ENCODE results near the gene RAD51B.
"Not testable (repeated sequence)": the region's sequence is repeated elsewhere in the genome, so short reads cannot be mapped to it uniquely, and the experiment has no call there.

RAD51B gene

DNA sequence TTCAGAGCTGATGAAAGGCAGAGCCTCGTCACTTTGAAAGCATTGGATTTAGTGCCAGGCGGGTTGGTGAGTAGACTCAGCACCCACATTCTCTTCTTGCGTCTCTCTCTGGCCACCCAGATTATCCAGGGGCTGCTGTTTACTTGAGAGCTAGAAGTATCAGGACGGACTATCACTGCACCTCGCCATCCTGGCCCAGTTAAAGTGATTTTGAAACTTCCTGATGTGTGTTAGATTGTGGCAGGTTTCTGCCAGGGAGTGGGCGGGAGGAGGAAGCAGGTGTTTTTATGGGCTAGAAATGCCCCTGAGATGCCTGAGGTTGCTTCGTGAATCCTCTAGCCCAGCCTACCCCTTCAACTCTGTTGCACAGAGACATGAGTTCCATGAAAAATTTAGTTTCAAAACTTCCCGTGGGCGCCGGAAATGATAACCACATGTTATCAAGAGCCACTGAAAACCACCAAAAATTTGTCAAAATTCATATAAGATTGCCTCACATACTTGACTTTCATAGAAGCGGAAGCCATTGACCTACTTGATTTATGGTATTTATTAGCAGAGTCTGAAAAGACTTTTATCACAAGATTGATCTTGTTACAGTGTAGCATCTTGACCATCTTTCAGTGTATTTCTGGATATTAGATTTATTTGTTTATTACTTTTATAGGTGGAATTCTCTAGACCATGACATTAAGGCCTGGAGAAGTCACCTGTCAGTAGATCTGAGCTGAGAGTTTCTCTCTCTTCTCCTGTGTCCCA, 466.0 kb downstream of the RAD51B start:
- DNase-seq = no peak

DNA sequence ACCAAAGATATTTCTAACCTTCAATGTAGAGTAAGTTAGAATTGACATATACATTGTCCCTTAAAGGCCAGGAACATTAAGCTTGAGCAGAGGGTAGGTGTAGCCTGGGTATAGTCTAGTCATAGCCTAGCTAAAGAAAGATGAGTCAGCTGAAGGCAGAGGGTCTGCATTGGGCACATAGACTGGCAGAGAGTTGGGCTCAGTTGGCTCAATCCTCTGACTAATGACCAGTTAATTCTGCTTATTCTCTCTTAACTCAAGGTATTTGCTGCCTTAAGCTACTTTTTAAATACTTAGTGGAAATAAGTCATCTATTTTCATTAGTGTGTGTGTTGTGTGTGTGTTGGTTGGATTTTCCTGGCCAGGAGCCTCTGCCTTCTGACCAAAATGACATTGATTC, 467.1 kb downstream of the RAD51B start:
- DNase-seq = no peak

DNA sequence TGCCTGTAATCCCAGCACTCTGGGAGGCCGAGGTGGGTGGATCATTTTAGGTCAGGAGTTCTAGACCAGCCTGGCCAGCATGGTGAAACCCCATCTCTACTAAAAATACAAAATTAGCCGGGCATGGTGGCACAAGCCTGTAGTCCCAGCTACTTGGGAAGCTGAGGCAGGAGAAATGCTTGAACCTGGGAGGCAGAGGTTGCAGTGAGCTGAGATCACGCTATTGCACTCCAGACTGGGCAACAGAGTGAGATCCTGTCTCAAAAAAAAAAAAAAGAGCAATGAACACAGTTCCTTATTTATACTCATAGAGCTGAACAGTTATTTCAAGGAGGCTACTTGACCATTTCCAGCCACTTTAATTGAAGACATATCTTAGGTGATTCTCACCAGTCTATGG, 469.9 kb downstream of the RAD51B start:
- not testable (repeated sequence) for DNase-seq

DNA sequence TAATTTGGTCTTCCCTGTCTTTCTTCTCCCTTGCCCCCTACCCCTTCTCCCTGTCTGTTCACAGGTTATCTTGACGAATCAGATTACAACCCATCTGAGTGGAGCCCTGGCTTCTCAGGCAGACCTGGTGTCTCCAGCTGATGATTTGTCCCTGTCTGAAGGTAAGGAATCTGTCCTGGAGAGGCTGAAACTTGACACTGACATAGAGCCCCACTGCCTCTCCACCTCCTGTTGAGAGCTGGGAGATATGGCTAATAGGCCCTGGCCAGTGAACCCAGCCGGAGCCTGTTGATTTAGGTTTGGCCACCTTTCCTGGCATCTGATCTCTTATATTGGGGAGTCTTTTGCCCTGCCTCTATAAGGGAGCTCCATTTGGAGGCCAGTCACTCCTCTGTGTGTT, 472.2 kb downstream of the RAD51B start:
- no peak for DNase-seq

DNA sequence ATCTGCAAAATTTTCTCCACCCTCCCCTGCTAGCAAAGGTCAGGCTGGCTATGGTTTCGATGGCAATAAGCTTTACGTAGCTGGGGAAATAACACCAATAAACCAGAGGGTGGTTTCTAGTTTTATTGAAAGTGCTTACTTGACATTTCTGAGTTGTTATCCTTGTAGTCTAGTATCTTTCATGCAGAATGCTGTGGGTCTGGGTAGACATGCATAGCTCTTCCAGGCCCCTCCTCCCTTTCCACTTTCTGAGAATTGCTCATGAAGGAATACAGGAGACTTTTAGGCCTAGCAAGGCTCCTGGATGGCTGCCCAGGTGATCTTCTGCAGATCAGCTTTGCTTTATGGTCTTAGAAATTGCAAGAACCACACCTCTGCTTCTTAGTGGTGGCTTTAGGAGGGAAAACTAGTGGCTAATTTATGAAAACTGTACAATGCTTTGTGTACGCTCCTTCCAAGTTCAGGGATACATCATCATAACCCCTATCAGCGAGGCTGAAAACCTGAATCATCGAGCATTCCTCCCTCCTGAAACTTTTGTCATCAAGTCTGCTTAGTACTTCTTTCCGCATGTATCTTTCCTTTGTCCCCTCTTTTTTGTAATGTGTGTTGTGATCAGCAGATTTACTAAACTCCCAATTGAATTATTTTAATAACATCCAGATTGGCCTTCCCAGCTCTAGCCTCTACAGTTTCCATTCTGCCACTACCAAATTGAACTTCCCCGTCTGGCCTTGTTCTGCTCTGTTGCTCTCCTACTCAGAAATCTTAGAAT, 473.0 kb downstream of the RAD51B start:
- DNase-seq = no peak

DNA sequence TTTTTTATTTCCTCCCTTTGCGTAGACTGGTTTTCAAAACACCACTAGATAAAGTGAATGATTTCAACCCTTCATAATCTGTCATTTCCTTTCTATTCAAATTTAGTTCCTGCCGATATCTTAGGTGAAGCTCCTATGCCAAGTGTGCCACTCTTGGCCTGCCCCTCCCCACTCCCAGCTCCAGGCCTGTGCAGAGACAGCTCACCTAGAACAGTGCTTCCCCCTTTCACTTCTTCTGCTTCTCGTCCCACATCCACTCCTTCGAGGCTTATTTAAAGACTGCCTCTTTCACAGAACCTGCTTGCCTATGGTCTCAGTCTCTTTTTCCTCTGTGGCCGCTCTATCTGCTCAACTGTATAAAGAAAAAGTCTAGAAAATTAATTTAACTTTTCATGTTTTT, 473.8 kb downstream of the RAD51B start:
- no peak for DNase-seq

DNA sequence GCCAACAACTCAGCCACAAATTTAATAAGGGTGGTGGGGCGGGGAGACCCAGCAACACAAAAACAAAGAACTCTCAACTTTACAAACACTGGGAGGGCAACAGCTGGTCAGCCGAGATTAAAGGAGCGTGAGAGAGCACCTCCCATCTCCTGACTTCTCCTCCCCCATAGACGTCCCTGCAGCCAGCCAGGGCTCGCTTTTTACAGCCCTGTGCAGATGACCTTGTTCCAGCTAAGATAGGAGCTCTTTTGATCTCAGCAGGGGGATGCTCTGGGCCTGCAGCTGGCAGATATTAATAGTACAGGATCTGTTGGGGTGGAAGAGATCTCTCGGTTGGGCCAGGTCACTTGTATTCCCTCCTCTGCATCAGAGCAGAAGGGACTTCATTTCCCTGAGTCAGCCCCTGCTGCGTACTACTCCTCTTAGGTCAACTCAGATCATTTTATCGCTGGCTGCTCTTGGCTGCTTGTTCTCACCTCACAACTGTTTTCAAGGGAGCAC, 475.8 kb downstream of the RAD51B start:
- DNase-seq = no peak

DNA sequence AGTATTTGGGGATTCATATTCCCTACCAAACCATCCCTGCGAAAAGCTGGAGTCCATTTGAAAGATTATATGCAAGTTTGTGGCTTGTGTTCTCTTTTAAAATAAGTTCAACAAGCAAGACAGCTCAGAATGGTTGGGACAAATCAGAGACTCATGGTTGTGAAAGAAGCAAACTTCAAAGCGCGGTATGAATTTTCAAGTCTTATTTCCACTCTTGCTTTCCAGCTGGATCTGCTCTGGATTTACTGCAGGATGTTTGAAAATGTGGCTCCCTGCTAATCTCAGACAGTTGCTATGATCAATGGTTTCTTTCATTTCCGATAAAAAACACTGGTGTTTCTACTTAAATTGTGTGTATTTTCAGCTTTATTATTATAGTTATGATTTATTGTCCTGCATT, 477.5 kb downstream of the RAD51B start:
- DNase-seq = no peak

DNA sequence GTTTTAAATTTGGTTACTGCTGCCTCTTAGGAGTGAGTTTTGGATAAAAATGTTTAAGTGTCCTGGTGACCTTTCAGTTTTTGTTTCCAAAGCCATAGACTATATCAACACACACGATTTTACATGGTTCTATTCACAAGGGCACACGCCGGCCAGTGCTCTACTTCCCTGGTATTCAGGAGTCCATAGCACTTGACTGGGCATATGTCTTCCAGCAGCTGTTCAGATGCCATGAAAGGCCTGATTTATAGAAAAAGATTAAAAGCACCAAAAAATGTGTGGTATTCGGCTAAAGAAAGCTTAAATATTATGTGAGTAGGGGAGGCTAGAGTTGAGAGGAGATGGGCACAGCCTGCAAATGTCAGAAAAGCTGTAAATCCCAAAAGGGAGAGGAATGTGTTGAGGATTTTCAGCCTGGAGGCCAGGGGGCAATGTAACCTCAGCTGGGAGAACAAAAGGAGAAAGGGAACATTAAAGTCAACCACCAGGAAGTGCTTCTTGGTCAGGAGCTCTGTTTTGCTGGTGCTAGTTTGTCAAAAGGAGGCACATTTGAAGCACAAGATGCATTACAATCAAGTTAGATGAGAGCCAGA, 478.4 kb downstream of the RAD51B start:
- no peak for DNase-seq

DNA sequence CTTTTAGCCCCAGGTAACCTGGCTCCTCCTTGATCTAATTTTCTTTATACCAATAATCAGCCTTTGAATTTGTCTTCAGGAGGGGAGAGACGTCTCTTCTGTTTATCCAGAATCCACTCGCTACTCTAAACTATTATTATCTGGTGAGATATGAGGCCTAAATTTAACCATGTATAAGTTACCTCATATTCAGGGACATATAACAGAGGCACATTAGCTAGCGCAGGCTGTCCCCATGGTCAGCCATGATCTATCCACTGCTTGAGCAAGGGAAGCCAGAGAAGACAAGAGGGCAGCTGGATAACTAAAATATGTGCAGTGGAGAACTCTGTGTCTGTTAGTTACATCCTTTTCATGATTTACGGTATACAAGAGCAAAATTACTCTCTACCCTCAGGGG, 481.0 kb downstream of the RAD51B start:
- DNase-seq = no peak

DNA sequence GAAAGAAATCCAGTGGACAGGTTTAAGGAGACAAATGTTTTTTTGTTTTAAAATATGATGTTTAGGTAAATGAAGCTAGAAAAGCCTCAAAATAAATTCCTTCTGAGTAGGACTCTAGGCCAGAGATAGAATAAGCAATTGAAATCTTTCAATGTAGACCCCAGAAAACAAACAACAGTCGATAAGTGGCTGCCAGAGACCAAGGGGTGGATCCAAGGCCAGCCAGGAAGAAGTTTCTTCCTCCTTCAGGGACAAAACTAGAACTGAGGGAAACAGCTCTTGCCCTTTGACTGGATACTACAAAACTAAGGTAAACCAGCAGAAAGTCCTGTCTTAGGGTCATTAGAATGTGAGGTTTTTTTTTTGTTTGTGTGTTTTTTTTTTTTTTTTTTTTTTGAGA, 481.6 kb downstream of the RAD51B start:
- no peak for DNase-seq

DNA sequence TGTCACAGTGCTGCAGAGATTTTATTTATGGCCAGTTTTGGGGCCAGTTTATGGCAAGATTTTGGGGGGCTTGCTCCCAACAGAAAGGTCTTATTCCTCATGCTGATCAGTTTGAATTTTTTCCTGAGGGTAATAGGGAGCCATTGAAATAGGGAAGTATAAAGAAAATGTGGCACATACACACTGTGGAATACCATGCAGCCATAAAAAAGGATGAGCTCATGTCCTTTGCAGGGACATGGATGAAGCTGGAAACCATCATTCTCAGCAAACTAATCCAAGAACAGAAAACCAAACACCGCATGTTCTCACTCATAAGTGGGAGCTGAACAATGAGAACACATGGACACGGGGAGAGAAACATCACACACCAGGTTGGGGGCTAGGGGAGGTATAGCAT, 483.4 kb downstream of the RAD51B start:
- DNase-seq = not testable (repeated sequence)

DNA sequence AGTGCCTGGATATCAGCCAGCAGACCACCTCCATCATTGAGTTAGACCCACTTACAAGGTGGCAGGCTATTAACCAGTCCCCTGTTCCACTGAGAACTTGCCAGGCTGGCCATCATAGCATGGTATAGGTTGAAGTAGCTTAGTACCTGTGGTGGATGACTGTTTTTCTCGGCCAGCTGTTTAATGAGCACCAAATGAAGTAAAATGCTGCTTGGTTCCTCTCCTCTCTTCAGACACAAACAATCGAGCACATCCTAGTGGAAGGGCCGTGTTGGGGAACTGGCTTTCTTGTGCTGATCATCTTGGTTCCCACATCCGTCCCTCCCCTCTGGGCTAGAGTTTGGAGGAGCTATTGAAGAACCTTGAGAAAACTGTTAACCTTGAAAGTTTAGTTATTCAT, 486.2 kb downstream of the RAD51B start:
- DNase-seq = no peak

DNA sequence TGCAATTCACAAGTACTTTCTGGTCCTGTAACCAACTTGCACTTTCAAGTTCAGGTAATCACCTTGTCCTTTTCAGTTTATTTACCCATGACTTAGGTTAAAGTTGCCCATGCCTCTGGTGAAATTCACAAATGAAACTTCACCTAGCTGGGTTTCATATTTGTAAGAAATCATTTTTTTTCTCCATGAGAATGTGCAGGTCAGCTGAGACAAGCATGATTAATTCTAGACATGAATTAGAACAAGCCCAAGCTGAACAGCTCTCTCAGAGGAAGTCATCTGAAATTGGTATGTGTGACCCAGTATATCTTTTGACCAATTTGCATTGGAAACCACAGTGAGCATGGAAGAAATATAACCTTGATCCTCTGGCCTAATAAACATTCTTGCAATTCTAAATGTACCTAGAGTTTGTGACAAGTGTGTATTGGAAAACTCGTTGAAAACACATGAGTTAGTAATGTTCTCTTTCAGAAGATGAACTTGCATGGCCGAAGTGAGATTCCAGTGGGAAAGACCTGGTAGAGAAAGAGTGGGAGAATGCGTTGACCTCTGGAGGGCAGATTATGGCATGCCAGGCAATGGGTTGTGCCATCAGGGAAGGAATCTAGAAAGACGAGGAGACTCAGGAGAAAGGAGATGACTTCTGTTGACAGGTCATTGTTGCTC, 486.8 kb downstream of the RAD51B start:
- no peak for DNase-seq

DNA sequence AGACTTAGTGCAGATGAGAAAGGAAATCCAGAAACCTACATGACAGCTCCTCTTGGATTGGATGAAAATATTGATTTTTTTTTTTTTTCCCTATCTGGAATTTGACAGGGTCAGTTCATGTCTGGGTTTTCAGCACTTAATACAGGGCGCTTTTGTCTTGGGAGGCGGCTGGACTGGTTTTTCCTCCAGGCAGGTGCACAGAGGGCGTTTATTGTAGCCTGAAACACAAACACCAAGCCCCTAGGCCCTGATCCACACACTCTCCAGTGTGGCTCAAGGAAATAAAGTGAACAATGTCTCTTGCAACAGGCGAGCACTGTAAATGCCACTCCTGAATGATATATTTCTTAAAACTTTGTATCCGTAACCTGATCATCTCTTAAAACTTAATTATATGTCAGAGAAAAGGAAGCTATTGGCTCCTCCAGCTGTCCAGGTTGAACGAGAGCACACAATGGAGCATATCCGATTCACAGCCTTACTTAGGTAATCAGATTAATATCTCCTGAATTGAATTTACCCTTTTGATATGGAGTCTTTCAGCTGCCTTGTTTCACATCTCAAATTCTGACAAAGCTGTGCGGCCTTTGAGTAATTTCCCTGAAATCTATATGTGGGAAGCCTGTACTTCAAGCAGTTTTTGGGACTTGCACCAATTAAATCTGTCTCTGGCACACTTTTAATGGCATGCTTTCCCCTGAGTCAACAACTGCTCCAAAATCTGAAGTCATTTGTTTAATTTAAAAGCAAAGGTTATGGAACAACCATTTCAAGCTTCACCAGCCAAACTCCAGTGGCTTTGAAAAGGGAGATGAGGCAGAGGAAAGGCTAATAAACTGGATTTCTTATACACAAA, 487.6 kb downstream of the RAD51B start:
- no peak for DNase-seq

DNA sequence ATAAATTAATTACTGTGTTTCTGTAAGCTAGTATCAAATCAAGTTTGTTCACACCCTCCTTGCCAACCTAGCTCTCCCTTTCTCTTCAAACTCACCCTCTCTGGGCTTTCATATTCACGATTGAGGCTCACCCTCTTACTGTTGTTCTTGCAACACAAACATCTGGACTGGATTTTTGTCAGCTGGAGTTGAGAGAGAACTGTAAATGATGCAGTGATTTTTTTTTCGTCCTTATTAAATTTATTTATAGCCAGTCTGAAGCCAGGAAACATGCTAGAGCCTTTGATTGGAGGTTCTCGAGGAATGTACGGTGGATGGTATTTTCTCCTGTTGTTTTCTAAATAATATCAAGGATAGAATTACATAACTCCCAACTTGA, 488.2 kb downstream of the RAD51B start:
- DNase-seq = no peak

DNA sequence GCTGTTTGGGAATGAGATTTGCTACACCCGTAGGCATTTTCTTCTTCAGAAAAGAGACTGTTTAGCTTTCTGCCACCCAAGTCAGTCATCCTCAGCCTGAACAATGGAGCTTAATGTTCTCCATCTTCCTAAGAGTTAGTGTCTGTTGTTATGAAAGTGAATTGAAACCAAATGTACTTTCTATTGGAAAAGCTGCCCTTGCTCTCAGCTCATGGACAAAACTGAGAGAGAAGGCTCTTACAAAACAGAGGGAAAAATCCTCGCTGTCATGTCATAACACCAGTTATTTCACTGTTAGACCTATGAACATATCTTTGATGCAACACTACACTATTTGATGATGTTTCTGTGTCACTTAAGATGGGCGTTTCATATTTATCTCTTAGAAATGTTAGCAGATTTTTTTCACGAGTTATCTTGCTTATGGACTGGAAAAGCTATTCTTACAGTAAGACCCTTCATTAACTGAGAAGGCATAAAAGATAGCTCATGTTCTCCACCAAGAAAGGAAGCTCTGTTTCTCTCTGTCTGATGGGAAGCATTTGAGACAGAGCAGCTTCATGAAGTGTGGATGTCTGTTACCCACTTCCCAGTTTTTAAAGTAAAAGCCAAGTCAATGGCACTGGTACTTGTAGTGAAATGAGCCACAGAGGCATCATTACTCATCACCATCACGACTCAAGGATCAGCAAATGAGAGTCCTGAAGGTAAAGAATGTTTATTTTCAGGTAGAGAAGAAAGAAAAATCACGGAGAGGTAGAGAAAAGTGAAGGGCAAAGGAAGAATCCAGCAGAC, 489.3 kb downstream of the RAD51B start:
- no peak for DNase-seq

DNA sequence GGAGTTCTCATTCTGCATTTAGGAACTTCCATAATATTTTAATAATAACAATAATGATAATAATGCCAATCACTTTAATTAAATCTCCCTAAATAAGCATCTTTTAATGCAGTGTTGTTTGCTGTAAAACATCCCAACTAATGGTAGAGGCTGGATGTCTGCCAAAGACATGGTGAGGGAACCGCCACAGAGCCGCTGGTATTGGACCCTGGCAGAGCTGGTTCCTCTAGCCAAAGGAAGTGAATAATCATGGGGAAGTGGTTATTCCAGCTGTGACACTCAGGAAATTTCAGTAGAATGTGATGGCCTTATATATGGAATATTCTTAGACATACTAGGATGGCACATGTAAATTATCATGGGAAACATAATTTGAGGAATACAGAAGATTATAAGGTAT, 490.0 kb downstream of the RAD51B start:
- no peak for DNase-seq

DNA sequence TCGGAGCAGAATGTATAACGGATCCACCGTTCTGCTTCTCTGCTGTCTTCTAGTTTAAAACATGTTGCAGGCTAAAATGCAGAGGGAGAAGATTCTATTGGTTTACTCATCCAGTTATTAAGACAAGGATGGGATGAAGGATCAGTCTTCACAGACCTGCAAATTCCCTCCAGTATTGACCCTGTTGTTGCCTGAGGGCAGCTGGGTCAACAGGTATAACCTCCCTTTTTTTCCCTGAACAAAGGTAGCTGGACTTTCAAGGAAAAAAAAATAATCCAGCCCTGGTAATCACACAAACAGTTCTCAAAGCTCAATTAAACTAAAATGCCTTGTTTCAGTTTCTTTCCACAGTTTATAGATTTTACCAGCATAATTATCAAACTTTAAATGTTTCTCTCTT, 492.7 kb downstream of the RAD51B start:
- DNase-seq = no peak

DNA sequence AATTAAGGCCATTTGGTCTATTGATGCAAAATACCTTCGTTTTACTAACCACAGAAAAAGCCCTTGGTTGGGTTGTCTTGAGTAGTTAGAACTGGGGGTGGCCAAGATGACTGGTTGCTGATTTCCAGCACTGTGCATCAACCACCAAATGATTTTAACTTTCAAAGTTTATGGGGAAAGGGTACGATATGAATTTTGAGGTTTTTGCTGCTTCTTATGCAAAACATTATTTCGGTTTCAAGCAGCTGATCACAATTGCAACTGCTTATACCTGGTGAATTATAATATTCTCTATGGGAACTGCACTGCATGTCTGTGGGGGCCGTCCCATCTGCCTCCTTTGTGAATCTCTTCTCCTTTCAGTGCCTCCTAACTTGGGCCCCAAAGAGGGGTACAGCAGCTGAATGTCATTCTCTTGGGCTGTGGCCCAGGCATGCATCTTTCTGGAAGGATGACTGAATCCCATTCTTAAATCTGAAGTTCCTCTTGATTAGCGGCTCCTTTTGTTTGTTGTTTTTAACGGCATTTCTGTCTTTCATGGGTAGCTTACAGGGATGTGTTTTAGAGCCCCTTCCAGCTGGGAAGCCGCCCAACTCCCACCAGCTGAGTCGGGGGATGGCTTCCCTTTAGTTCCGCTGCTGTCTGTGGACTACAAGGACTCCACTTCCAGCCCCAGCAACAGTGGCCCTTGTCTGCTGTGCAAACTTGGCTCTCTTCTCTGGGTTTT, 493.5 kb downstream of the RAD51B start:
- DNase-seq = no peak

DNA sequence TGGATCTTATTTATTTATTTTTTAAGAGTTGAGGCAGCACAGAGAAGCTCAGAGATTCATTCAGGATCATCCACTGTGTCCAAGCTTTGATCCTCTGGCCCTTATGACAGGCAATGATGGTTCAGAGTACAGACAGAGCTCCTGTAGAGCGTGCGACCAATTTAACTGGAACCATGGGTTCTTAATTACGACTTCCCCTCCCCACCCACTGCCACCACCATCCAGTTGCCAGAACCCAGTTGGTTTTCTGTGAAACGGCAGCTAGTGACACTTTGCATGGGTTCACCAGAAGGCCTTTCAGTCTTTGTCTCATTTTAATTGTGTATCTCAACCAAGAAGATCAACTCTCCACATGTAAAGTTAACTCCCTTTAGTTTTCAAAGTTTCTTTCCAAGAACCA, 495.1 kb downstream of the RAD51B start:
- DNase-seq = no peak
